ENCODE data around the gene RNF212. TPM values are rescaled to one million over a fixed set of nuclear protein-coding genes. Genes with fewer than 3 reads are reported as not detected.
A peak's percentile ranks its signal among the peaks of the same experiment; 100 is the strongest.

Gene RNF212
- total and polyA plus RNA-seq, 12 donors = 0.21 to 2.1 (median 0.31) TPM; not detected in 4

DNA sequence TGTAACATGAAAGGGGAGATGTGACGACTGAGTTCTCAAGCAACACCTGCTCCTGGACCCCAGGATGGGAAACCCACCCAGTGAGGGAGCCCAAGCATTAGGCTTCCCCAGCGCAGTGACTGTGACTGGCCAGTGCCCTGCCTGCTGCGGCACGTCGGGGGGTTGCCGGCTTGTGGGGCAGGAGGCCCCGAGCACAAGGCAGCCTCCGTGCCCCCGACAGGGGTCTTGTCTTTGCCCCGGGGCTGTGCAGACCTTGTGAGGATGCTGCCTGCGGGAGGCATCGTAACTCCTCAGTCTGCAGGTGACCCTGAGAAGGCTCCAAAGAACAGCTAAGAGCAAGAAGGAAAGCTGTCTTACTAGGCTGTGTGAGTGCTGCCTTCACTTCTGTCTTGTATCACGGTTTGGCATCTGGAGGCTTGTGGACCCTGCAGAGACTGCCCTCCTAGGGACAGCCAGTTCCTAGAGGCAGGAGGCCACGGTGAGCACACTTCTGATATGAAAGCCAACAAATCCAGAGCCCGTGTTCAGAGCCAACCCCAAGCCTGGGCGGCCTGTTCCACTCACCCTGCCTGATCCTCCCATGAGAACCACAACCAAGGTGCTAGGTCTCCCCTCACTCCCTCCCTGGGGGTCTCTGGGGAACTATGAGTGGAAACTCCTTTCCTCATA, 54.2 kb downstream of the RNF212 start:
- intact Hi-C loops (cut with DNase I) = no loop called here
- TF ChIP-seq, protein P1, sequence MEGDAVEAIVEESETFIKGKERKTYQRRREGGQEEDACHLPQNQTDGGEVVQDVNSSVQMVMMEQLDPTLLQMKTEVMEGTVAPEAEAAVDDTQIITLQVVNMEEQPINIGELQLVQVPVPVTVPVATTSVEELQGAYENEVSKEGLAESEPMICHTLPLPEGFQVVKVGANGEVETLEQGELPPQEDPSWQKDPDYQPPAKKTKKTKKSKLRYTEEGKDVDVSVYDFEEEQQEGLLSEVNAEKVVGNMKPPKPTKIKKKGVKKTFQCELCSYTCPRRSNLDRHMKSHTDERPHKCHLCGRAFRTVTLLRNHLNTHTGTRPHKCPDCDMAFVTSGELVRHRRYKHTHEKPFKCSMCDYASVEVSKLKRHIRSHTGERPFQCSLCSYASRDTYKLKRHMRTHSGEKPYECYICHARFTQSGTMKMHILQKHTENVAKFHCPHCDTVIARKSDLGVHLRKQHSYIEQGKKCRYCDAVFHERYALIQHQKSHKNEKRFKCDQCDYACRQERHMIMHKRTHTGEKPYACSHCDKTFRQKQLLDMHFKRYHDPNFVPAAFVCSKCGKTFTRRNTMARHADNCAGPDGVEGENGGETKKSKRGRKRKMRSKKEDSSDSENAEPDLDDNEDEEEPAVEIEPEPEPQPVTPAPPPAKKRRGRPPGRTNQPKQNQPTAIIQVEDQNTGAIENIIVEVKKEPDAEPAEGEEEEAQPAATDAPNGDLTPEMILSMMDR (IDR thresholded peaks at IDR 0.05) = no peak
- ATAC-seq = peak in 2 of 8 donors; percentile 9 to 32
- DNase-seq = no peak
- Histone ChIP-seq H3K4me1 (peaks cover 0 to 17% (median 7%) of the 10 kb centered on the region in 9 donors), H3K9me3 (no peaks in the 10 kb centered on the region), H3K27me3 (peaks cover 0 to 68% (median 57%) of the 10 kb centered on the region in 7 donors), H3K36me3 (no peaks in the 10 kb centered on the region), H3K4me3 (no peak overlapping the region), H3K27ac (no peak overlapping the region)
- 64 to 68% methylated on average over 16 of the region's 16 CpGs for WGBS, 2 donors

DNA sequence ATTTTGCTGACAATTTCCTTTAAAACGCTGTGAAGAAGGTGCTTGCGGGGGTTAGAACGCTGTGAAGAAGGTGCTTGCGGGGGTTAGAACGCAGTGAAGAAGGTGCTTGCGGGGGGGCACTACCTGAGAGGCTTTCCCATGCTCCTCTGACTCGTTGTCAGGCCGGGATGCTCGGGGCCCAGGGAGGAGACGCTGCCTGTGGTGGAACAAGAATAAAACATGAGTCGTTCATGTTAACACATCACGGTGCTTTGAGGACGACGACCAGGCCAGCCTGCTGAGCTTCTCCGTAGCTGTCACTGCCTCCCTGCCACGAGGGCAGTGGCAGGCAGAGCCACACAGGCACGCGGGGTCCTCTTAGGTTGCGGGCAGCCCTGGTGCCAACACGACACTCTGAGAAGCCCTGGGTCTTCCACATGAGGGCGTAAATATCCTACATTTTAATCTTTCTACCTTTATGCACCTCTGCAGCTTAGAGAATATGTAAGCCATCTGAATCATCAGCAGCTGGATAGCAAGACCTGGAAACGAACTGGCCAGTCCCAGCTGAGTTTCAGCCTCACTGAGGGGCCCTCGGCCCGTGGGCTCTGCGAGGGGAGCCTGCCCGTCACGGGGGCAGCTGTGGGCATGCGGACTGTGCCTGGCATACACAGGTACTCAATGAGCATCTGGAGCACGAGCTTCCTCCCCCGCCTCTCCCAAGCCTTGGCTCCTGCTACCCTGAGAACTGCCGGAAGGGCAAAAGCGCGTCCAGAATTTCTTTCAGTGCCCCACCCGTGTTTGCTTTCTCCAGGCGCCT, 55.0 kb downstream of the RNF212 start:
- intact Hi-C loops (cut with DNase I) = no loop called here
- Histone ChIP-seq H3K4me1 (peaks cover 0 to 18% (median 7%) of the 10 kb centered on the region in 9 donors), H3K9me3 (no peaks in the 10 kb centered on the region), H3K4me3 (no peak overlapping the region), H3K27me3 (peaks cover 0 to 69% (median 54%) of the 10 kb centered on the region in 7 donors), H3K27ac (no peak overlapping the region), H3K36me3 (no peaks in the 10 kb centered on the region)
- TF ChIP-seq, protein P1 (IDR thresholded peaks at IDR 0.05) = no peak
- WGBS, 2 donors = 46 to 52% methylated on average over 35 of the region's 35 CpGs
- peak; percentile 65 to 88 (median 81) for ATAC-seq
- no peak for DNase-seq

DNA sequence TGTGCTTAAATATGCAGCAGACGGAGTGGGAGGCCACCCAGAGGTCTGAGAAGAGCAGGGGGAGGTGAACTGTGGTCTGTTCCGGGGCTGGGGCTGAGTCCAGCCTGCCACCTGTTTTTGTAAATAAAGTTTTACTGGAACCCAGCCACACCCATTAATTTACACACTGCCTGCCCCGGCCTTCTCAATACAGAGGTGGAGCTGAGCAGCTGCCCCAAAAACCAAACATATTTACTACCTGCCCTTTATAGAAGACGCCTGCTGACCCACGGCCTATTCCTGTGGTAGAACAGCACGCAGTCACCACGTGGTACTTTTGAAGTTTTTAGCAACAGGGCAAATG, 56.0 kb downstream of the RNF212 start:
- H3K36me3 ChIP-seq = no peaks in the 10 kb centered on the region
- ATAC-seq = no peak
- TF ChIP-seq, protein P1 (IDR thresholded peaks at IDR 0.05) = no peak
- H3K27ac ChIP-seq = no peak overlapping the region
- H3K4me3 ChIP-seq = no peak overlapping the region
- no peak for DNase-seq
- intact Hi-C loops (cut with DNase I) = no loop called here
- no peaks in the 10 kb centered on the region for H3K9me3 ChIP-seq
- 85 to 91% methylated on average over 7 of the region's 7 CpGs for WGBS, 2 donors
- H3K4me1 ChIP-seq = peaks cover 0 to 22% (median 9%) of the 10 kb centered on the region in 9 donors
- H3K27me3 ChIP-seq = peaks cover 0 to 74% (median 56%) of the 10 kb centered on the region in 7 donors

DNA sequence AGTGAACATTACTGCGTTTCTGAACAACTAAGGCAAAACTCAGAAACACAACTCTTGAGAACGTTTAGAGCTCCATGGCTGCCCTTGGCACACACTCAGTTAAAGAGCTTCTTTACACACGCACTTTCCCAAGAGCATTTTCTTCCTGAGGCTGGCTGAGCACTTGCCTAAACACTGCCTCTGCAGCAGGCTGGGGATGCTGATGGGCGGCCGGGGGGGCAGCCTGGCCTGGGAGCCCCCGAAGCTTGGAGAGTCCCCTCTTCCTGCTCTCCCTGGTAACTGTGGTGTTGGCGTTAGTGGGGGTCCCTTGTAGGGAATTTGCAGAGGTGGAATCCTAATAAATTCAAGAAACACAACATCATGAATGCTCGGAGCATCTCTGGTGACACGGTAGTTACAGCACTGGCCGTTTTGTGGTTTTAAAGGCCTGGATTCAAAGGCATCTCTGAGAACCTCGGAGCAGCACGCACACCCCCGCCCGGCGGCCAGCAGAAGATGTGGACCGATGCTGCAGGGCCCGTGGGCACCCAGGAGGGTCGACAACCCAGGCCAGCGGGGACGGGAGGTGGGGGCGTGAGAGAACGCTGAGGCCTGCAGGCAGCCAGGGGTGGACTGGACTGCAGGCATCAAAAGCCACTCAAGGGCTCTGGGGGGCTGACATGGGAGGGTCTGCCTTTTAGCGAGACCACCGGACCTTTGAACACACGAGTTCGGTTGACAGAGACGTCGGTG, 56.5 kb downstream of the RNF212 start:
- no peak for ATAC-seq
- Histone ChIP-seq H3K9me3 (no peaks in the 10 kb centered on the region), H3K4me3 (no peak overlapping the region), H3K27ac (no peak overlapping the region), H3K4me1 (peaks cover 0 to 22% (median 9%) of the 10 kb centered on the region in 9 donors), H3K36me3 (no peaks in the 10 kb centered on the region), H3K27me3 (peaks cover 0 to 77% (median 59%) of the 10 kb centered on the region in 7 donors)
- WGBS, 2 donors = 83 to 88% methylated on average over 28 of the region's 28 CpGs
- TF ChIP-seq, protein P1 (IDR thresholded peaks at IDR 0.05) = no peak
- intact Hi-C loops (cut with DNase I) = no loop called here
- DNase-seq = no peak
